Lung (tissue), 12 donors: ENCODE measurements around the gene OVCH1. TPM values are rescaled to one million over a fixed set of nuclear protein-coding genes. Genes with fewer than 3 reads are reported as not detected.

Experiments
- ATAC-seq: fragments of 200-7000 bp; cut with Tn5 transposase; one replicate; pipeline ENCODE4 v1.9.1; 2020; ENCODE audit warnings: moderate number of reproducible peaks; ENCODE audit not compliant: insufficient read depth, low FRiP score
- DNase-seq, 3 donors: peaks; one replicate each; pipeline ENCODE4 v3.0.0-alpha.2; 2013 to 2017
- H3K27ac ChIP-seq, 2 donors: one replicate each; pipeline ENCODE4 v1.5.1; 2013; ENCODE audit warnings: mild to moderate bottlenecking in 2 of 2, moderate library complexity in 2 of 2, control low read depth in 1 of 2, inconsistent platforms in 1 of 2, low read depth in 1 of 2, low read length in 1 of 2
- H3K27me3 ChIP-seq, 3 donors: one replicate each; pipeline ENCODE4 v1.5.1; 2013; ENCODE audit warnings: low read length in 2 of 3; ENCODE audit not compliant: control insufficient read depth in 3 of 3, insufficient read depth in 3 of 3
- H3K36me3 ChIP-seq, 4 donors: one replicate each; pipeline ENCODE4 v1.5.1; 2013; ENCODE audit warnings: low read length in 4 of 4, mild to moderate bottlenecking in 1 of 4, moderate library complexity in 1 of 4; ENCODE audit not compliant: control insufficient read depth in 4 of 4, insufficient read depth in 4 of 4
- H3K4me1 ChIP-seq, 5 donors: one replicate each; pipeline ENCODE4 v1.5.1; 2013; ENCODE audit warnings: low read length in 5 of 5, mild to moderate bottlenecking in 2 of 5, moderate library complexity in 1 of 5; ENCODE audit not compliant: control insufficient read depth in 5 of 5, insufficient read depth in 5 of 5
- H3K4me3 ChIP-seq: one replicate; pipeline ENCODE4 v1.5.1; 2013; ENCODE audit warnings: mild to moderate bottlenecking, control low read depth, moderate library complexity
- H3K9ac ChIP-seq, 2 donors: one replicate each; pipeline ENCODE4 v1.5.1; 2013; ENCODE audit warnings: low read length in 2 of 2, control low read depth in 1 of 2; ENCODE audit not compliant: insufficient read depth in 1 of 2
- H3K9me3 ChIP-seq, 4 donors: one replicate each; pipeline ENCODE4 v1.5.1; 2013; ENCODE audit warnings: low read length in 3 of 4, mild to moderate bottlenecking in 1 of 4, moderate library complexity in 1 of 4; ENCODE audit not compliant: control insufficient read depth in 4 of 4, insufficient read depth in 3 of 4
- WGBS, 2 donors: extraction: QIAGEN DNeasy Blood & Tissue Kit; methylation state at CpG; one replicate each; pipeline ENCODE4 v1.1.7; 2013; 5-methylcytosine and 5-hydroxymethylcytosine counted together
- polyA plus RNA-seq, 2 donors: library from polyadenylated mRNA; stranded (reverse); fragments of 200-250 nt; gene quantifications; one replicate each; pipeline ENCODE4 v1.2.1, GENCODE V29; 2013
- total RNA-seq, 2 donors: library from RNA; depleted of rRNA in 1 of 2; stranded (reverse); fragments of >200 nt in 1 of 2; gene quantifications; one replicate each; pipeline ENCODE4 v1.2.1, GENCODE V29; 2014 to 2021
- TF ChIP-seq, protein P1 (sequence below): IDR thresholded peaks from 2 replicates; pipeline ENCODE4 v1.5.1; 2012; ENCODE audit warnings: mild to moderate bottlenecking; ENCODE audit errors: control extremely low read depth, extremely low read depth
- donor health status: control.
- donor health status: control.
- donor health status: Bipolar disorder and iron deficiency.
- donor health status: healthy.
- donor health status: DM: yes; HTN: yes; CAD: no.

Gene OVCH1
- total and polyA plus RNA-seq, 4 donors: 0.17 to 1.6 (median 0.69) TPM; not detected in 1

DNA sequence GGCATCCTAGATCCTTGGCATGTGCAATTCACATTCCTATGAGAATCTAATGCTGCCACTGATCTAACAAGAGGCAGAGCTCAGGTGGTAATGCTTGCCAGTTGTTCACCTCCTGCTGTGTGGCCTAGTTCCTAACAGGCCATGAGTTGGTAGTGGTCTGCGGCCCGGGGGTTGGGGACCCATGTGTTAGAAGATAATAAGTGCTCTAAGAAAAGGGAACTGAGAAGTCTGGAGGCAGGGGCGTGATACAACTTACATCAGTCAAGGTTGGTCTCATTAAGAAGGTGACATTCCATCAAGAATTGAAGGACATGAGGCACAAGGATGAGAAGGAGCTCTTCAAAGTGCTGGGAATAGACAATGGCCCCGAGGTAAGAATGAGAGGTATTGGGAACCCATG lies 49.3 kb downstream of the OVCH1 start:
- no peaks in the 10 kb centered on the region for H3K36me3 ChIP-seq
- H3K27me3 ChIP-seq: no peaks in the 10 kb centered on the region
- no peak overlapping the region for H3K9ac ChIP-seq
- no peaks in the 10 kb centered on the region for H3K9me3 ChIP-seq
- 81 to 87% methylated on average over 4 of the region's 4 CpGs for whole genome bisulfite sequencing, 2 donors
- DNase-seq (no peak), ATAC-seq (no peak)
- H3K4me1 ChIP-seq: peaks cover 0 to 3% (median 0%) of the 10 kb centered on the region in 5 donors
- H3K4me3 ChIP-seq: no peak overlapping the region
- TF ChIP-seq, protein P1, sequence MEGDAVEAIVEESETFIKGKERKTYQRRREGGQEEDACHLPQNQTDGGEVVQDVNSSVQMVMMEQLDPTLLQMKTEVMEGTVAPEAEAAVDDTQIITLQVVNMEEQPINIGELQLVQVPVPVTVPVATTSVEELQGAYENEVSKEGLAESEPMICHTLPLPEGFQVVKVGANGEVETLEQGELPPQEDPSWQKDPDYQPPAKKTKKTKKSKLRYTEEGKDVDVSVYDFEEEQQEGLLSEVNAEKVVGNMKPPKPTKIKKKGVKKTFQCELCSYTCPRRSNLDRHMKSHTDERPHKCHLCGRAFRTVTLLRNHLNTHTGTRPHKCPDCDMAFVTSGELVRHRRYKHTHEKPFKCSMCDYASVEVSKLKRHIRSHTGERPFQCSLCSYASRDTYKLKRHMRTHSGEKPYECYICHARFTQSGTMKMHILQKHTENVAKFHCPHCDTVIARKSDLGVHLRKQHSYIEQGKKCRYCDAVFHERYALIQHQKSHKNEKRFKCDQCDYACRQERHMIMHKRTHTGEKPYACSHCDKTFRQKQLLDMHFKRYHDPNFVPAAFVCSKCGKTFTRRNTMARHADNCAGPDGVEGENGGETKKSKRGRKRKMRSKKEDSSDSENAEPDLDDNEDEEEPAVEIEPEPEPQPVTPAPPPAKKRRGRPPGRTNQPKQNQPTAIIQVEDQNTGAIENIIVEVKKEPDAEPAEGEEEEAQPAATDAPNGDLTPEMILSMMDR: no peak
- H3K27ac ChIP-seq: no peak overlapping the region

DNA sequence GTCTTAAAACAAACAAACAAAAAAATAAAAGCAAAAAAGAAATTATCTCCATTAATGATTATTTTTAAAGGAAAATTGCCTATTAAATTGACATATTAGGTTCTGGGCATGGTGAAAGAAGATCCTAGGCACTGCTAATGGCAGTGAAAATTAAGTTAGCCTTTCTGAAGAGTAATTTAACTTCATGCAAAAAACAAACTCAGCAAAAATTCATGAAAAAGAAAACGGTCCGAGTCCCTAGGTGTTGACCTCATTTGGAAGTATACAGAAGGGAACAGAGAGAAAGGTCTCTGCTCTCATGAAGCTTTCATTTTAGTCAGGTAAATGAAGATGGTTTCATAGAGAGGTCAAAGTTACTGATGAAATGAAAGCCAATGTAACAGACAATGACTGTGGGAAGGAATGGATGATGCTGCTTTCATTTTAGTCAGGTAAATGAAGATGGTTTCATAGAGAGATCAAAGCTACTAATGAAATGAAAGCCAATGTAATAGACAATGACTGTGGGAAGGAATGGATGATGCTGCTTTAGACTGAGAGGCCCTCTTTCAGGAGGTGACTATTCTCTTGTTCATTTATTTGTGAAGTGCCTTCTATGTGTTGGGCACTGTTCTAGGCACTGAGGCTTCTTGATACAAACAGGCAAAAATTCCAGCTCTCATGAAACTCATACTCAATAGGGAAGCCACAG lies 50.1 kb downstream of the OVCH1 start:
- Histone ChIP-seq H3K9me3 (no peaks in the 10 kb centered on the region), H3K27me3 (no peaks in the 10 kb centered on the region), H3K9ac (no peak overlapping the region), H3K27ac (no peak overlapping the region), H3K4me1 (peaks cover 0 to 3% (median 0%) of the 10 kb centered on the region in 5 donors), H3K4me3 (no peak overlapping the region), H3K36me3 (no peaks in the 10 kb centered on the region)
- no peak for DNase-seq
- no peak for ATAC-seq
- 90 to 91% methylated on average over 2 of the region's 2 CpGs for WGBS, 2 donors
- TF ChIP-seq, protein P1: no peak

DNA sequence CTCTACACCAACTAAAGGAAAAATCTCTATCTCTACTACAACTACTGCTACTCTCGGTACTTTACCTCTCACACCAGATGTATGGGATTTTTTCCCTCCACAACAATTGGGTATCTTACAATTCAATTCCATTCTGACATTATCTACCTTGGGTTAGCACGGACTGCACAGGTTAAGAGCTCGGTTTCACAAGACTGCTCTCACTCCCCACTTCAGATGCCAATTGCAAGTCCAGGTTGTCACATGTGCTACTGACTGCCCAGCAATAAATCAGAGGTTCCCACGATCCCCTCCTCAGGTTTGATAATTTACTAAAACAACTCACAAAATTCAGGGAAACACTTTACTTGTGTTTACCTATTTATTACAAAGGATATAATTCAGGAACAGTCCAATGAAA lies 58.0 kb downstream of the OVCH1 start:
- no peaks in the 10 kb centered on the region for H3K9me3 ChIP-seq
- H3K27me3 ChIP-seq: no peaks in the 10 kb centered on the region
- H3K4me3 ChIP-seq: no peak overlapping the region
- no peaks in the 10 kb centered on the region for H3K36me3 ChIP-seq
- WGBS, 2 donors: 68 to 85% methylated on average over 4 of the region's 4 CpGs
- TF ChIP-seq, protein P1: no peak
- ATAC-seq (no peak), DNase-seq (no peak)
- no peaks in the 10 kb centered on the region for H3K4me1 ChIP-seq
- no peak overlapping the region for H3K9ac ChIP-seq
- no peak overlapping the region for H3K27ac ChIP-seq
